ENCODE measurements around the gene CEP63.

- TF ChIP-seq CTCF (IDR thresholded peaks at IDR 0.05; ENCODE audit: low read depth, low read length) (no peak), EZH2phosphoT487 (IDR thresholded peaks at IDR 0.05; ENCODE audit: low read depth) (no peak)
Measured at GRCh38 chr3:134533493-134533892, 47.6 kb downstream of the CEP63 start.

All from OCI-LY3 (cell line).